GM12875 (cell line): Measurements from ENCODE around the gene ZNF483.

Source experiments
- H3K4me3 ChIP-seq: one replicate; pipeline ENCODE4 v1.5.1; 2011; ENCODE audit warnings: low read depth, low read length, control low read depth
- CTCF ChIP-seq: IDR thresholded peaks from 2 replicates; pipeline ENCODE4 v1.5.1; 2011; ENCODE audit warnings: low read depth, mild to moderate bottlenecking, control low read depth, inconsistent platforms, low read length, moderate library complexity, borderline replicate concordance; ENCODE audit not compliant: insufficient read depth

The ZNF483 gene

GRCh38 chr9:111601237-111602018 lies 76.4 kb downstream of the ZNF483 start:
- TF ChIP-seq CTCF = no peak
- H3K4me3 ChIP-seq = no peak overlapping the region

- no peak for TF ChIP-seq CTCF
Measured at GRCh38 chr9:111603041-111603440, 78.1 kb downstream of the ZNF483 start.

GRCh38 chr9:111604054-111604615 lies 79.2 kb downstream of the ZNF483 start:
- no peak overlapping the region for H3K4me3 ChIP-seq
- no peak for TF ChIP-seq CTCF

More at GRCh38 chr9:111603041-111603440, 78.1 kb downstream of the ZNF483 start:
- no peak overlapping the region for H3K4me3 ChIP-seq

GRCh38 chr9:111605041-111605559 lies 80.1 kb downstream of the ZNF483 start:
- TF ChIP-seq CTCF = no peak
- no peak overlapping the region for H3K4me3 ChIP-seq

GRCh38 chr9:111610149-111610548 lies 85.2 kb downstream of the ZNF483 start:
- TF ChIP-seq CTCF = no peak
- no peak overlapping the region for H3K4me3 ChIP-seq

GRCh38 chr9:111610845-111611244 lies 85.9 kb downstream of the ZNF483 start:
- H3K4me3 ChIP-seq = no peak overlapping the region
- TF ChIP-seq CTCF = no peak

GRCh38 chr9:111613436-111614040 lies 88.6 kb downstream of the ZNF483 start:
- no peak for TF ChIP-seq CTCF
- H3K4me3 ChIP-seq = no peak overlapping the region
